ENCODE data around the gene CCDC86.

Gene CCDC86

GRCh38 chr11:60803273-60803936 lies 38.5 kb upstream of the CCDC86 start:
- no peak for TF ChIP-seq CTCF (IDR thresholded peaks at IDR 0.05; ENCODE audit: low read depth, low read length)
- no peak for DNase-seq (ENCODE audit: extremely low read depth, low read depth)

GRCh38 chr11:60809249-60809648 lies 32.7 kb upstream of the CCDC86 start:
- TF ChIP-seq CTCF (IDR thresholded peaks at IDR 0.05; ENCODE audit: low read depth, low read length) = no peak
- DNase-seq (ENCODE audit: extremely low read depth, low read depth) = no peak

GRCh38 chr11:60809691-60810090 lies 32.2 kb upstream of the CCDC86 start:
- TF ChIP-seq CTCF (IDR thresholded peaks at IDR 0.05; ENCODE audit: low read depth, low read length) = no peak
- DNase-seq (ENCODE audit: extremely low read depth, low read depth) = no peak

- DNase-seq (ENCODE audit: extremely low read depth, low read depth) = no peak
- no peak for TF ChIP-seq CTCF (IDR thresholded peaks at IDR 0.05; ENCODE audit: low read depth, low read length)
These were observed 31.8 kb upstream of the CCDC86 start for GRCh38 chr11:60810151-60810550.

- no peak for TF ChIP-seq CTCF (IDR thresholded peaks at IDR 0.05; ENCODE audit: low read depth, low read length)
- DNase-seq (ENCODE audit: extremely low read depth, low read depth) = no peak
These were observed 31.3 kb upstream of the CCDC86 start for GRCh38 chr11:60810569-60810968.

- no peak for TF ChIP-seq CTCF (IDR thresholded peaks at IDR 0.05; ENCODE audit: low read depth, low read length)
- no peak for DNase-seq (ENCODE audit: extremely low read depth, low read depth)
These were observed 28.6 kb upstream of the CCDC86 start for GRCh38 chr11:60813324-60813723.

- TF ChIP-seq CTCF (IDR thresholded peaks at IDR 0.05; ENCODE audit: low read depth, low read length) = no peak
- DNase-seq (ENCODE audit: extremely low read depth, low read depth) = no peak
These were observed 27.8 kb upstream of the CCDC86 start for GRCh38 chr11:60814112-60814511.
